ENCODE data around the gene CCDC47. TPM values are rescaled to one million over a fixed set of nuclear protein-coding genes. Genes with fewer than 3 reads are reported as not detected.

Gene CCDC47, protein sequence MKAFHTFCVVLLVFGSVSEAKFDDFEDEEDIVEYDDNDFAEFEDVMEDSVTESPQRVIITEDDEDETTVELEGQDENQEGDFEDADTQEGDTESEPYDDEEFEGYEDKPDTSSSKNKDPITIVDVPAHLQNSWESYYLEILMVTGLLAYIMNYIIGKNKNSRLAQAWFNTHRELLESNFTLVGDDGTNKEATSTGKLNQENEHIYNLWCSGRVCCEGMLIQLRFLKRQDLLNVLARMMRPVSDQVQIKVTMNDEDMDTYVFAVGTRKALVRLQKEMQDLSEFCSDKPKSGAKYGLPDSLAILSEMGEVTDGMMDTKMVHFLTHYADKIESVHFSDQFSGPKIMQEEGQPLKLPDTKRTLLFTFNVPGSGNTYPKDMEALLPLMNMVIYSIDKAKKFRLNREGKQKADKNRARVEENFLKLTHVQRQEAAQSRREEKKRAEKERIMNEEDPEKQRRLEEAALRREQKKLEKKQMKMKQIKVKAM
- total RNA-seq = 10 to 100 TPM; 79.8 to 91.8 (median 89.1) TPM

DNA sequence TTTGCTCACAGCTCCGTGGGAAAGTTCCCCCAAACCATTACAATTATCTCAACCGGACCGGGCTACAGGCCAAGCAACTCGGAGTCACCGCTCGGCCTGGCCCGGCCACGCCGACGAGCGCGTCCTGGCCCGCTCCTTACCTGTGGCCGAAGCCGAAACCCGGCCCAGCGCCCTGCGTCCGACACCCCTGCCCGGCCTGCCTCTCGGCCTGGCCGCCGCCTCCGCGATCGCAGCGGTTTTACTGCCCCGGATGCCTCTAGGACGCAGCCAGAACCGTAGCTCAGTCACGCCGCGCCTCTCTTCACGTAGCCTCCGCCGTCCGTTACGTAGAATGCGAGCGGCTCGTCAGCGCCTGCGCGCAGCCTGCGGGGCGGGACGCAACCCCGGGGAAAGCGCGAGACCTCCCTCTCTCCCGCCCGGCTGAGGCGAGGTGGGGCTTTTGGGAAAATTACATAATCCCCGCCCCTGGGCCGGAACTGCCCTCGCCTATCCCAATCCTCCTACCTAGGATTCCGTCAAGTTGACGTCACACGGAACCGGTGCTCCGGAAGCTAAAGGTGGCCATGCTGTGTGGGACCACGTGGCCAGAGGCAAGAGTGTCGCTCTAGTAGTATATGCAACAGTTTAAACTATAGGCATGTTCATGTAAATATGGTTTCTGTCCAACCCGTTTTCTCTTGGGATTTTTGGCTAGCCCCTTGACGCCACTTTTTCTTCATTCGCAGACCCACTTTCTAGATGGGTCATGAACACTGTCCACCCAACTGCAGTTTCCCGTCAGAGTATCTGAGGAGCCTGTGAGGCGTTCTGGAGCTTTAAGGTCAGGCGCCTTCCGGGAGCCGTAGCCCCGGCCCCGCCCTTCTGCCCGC lies at the start of gene CCDC47:
Gene CCDC47, minus strand, starts transcription at position 326 of the 869 bp plus-strand sequence. CDS start 7,422 bp downstream, outside the sequence.
- peak; percentile 97 to 99 (median 98) for DNase-seq
- Histone ChIP-seq H3K36me3 (peaks cover 0 to 14% (median 0%) of the 10 kb centered on the region in 3 donors), H3K4me1 (peaks cover 0 to 35% (median 15%) of the 10 kb centered on the region in 4 donors), H3K27me3 (no peaks in the 10 kb centered on the region), H3K27ac (peak within 1 kb of the TSS; percentile 97 to 99 (median 98)), H3K9me3 (no peaks in the 10 kb centered on the region), H3K4me3 (peak within 1 kb of the TSS; percentile 78 to 92 (median 84))
- peak; percentile 97 to 99 for TF ChIP-seq POLR2A (IDR thresholded peaks at IDR 0.05)
- TF ChIP-seq, protein P1, sequence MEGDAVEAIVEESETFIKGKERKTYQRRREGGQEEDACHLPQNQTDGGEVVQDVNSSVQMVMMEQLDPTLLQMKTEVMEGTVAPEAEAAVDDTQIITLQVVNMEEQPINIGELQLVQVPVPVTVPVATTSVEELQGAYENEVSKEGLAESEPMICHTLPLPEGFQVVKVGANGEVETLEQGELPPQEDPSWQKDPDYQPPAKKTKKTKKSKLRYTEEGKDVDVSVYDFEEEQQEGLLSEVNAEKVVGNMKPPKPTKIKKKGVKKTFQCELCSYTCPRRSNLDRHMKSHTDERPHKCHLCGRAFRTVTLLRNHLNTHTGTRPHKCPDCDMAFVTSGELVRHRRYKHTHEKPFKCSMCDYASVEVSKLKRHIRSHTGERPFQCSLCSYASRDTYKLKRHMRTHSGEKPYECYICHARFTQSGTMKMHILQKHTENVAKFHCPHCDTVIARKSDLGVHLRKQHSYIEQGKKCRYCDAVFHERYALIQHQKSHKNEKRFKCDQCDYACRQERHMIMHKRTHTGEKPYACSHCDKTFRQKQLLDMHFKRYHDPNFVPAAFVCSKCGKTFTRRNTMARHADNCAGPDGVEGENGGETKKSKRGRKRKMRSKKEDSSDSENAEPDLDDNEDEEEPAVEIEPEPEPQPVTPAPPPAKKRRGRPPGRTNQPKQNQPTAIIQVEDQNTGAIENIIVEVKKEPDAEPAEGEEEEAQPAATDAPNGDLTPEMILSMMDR (IDR thresholded peaks at IDR 0.05) = no peak

DNA sequence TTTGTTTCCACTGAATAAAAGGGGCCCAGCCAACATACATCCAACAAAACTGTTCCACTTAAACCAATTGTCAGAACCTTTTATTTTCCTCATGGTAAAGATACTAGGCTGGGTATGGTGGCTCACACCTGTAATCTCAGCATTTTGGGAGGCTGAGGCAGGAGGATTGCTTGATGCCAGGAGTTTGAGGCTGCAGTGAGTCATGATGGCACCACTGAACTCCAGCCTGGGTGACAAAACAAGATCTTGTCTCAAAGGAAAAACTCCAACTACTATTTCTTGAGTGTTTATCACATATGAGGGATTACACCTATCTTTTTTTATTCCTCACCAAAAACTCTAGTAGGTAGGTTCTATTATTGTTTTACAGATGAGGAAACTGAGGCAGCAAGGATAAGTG lies 49.1 kb upstream of the CCDC47 start:
- no peak for DNase-seq
- Histone ChIP-seq H3K4me3 (no peak overlapping the region), H3K36me3 (peaks cover 0 to 79% (median 0%) of the 10 kb centered on the region in 3 donors), H3K27me3 (no peaks in the 10 kb centered on the region), H3K27ac (no peak overlapping the region), H3K9me3 (no peaks in the 10 kb centered on the region), H3K4me1 (peaks cover 0 to 8% (median 4%) of the 10 kb centered on the region in 4 donors)
- TF ChIP-seq, protein P1 (IDR thresholded peaks at IDR 0.05) = no peak
- no peak for TF ChIP-seq POLR2A (IDR thresholded peaks at IDR 0.05)

DNA sequence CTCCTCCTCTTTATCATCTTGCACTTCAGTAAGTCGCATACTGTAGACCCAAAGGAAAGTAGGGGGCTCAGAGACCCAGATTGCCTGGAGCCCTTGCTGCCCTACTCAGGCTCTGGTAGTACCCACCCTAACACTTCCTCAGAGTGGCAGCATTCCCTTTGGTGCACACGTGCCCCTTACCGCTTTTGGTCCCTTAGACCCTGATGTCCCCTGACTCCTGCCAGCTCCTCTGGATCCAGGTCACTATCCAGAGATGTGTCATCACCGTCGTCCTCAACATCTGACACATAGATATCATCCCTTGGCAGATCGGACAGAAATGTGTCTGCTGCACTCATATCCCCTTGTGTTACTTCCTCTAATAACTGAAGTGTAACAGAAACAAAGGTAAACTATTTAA lies 48.4 kb upstream of the CCDC47 start:
- no peak overlapping the region for H3K4me3 ChIP-seq
- H3K27ac ChIP-seq = no peak overlapping the region
- H3K4me1 ChIP-seq = peaks cover 0 to 8% (median 4%) of the 10 kb centered on the region in 4 donors
- no peaks in the 10 kb centered on the region for H3K27me3 ChIP-seq
- H3K36me3 ChIP-seq = peaks cover 0 to 87% (median 0%) of the 10 kb centered on the region in 3 donors
- DNase-seq = no peak
- no peak for TF ChIP-seq POLR2A (IDR thresholded peaks at IDR 0.05)
- TF ChIP-seq, protein P1 (IDR thresholded peaks at IDR 0.05) = no peak
- no peaks in the 10 kb centered on the region for H3K9me3 ChIP-seq

DNA sequence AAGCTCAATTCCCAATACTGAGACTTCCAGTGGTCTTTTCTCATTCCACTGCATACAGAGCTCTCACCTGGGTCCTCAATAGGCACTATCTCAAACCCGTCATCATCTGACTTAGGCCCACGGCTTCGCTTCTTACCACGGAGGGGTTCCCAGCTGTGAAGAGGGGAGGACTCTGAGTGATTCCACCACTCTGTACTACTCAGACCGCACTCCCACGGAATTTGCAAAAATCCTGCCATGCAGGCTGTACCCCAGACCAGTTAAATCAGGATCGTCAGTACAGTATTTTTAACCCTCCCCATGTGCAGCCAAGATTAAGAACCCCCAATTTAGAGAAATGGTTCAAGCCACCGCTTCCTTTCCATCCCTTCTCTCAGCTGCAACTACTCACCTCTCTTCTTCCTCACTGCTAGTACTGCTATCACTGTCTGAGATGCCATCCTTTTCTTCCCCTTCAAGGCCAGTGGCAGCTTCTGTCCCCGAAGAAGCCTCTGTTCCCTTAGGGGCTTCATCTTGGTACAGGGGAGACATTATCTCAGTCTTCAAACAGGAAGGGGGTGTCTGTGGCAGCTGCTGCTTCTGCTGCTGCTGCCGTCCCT lies 47.7 kb upstream of the CCDC47 start:
- H3K36me3 ChIP-seq = peaks cover 0 to 94% (median 0%) of the 10 kb centered on the region in 3 donors
- H3K27me3 ChIP-seq = no peaks in the 10 kb centered on the region
- no peak for TF ChIP-seq POLR2A (IDR thresholded peaks at IDR 0.05)
- TF ChIP-seq, protein P1 (IDR thresholded peaks at IDR 0.05) = no peak

More for the DNA sequence above, 47.7 kb upstream of the CCDC47 start:
- H3K4me3 ChIP-seq = no peak overlapping the region
- H3K4me1 ChIP-seq = peaks cover 0 to 4% (median 1%) of the 10 kb centered on the region in 4 donors
- H3K27ac ChIP-seq = no peak overlapping the region
- DNase-seq = no peak
- H3K9me3 ChIP-seq = no peaks in the 10 kb centered on the region
